Pulmonary artery endothelial cell (primary cell): ENCODE results near the gene MPZL3. TPM values are rescaled to one million over a fixed set of nuclear protein-coding genes. Genes with fewer than 3 reads are reported as not detected.

Experiments used
- DNase-seq: peaks from one replicate; pipeline ENCODE4 v3.0.0-alpha.2; 2011; ENCODE audit warnings: low read depth, low spot score
- total RNA-seq: library from RNA; depleted of rRNA; stranded (reverse); fragments of >200 nt; gene quantifications from 2 replicates; pipeline ENCODE4 v1.2.3, GENCODE V29; 2014

The MPZL3 gene
- total RNA-seq, 1 donor from 2014 or later: 14.2 TPM

GRCh38 chr11:118264569-118265465 is 12.7 kb upstream of the MPZL3 start:
- no peak for DNase-seq

DNA sequence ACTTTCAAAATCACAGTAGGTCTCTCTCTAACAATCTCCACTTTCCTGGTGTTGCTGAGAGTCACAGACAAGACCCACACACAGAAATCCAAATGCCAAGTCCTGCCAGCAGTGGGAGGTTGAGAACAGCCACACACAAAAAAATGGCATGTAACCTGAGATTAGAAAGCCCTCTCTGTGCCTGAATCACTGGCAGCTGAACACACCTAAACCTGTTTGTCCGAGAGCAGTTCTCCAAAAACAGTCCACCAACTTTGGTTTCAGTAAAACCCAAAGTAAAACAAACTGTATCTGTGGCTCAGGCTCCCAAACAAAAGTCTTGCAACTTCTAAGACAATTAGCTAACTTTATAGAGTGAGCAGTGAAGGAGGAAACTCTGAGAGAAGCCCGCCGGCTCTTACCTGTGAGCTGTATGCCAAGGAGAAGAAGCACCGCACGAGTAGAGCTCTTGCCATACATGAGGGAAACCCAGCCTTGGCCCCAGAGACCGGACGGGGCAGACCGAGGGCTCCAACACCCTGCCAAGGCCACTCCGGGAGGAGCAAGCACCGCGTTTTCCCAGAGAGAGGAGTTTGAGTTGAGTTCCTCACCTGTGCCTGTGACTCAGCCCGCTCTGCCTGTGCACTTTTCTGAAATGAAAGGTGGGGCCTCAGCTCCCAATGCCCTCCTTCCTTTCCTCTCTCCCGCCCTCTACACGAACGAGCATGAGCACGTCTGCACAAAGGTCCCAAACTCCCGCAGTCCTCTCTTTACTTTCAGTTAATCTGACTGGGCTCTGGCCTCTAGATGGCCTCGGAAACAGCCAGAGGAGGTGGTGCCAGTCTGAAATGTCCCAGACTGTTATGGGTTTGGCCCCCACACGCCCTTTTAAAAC is 11.8 kb upstream of the MPZL3 start, which contains the start of gene MPZL2:
TSS of gene MPZL2 (minus strand) at position 603 of the 874 bp plus-strand sequence. CDS start at position 459, 144 bp downstream.
- no peak for DNase-seq

DNA sequence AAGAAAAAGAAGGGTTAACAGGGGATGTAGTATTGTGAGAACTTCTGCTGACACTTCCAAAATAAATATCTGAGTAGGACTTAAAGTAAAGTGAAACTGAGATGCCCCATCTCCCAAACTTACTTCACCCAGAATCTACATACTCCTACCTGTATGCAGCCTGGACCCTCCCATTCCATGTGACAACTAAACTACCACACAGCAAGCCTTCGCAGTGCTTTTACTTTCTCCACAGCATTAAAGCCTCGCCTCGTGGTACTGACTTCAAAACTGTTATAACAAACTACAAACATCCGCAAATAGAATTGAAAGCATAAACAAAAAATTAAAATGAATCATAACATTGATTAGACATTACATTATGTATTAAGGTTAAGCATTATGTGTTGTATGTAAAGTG is 10.9 kb upstream of the MPZL3 start:
- DNase-seq: no peak

GRCh38 chr11:118260353-118260752 is 8.2 kb upstream of the MPZL3 start:
- no peak for DNase-seq

DNA sequence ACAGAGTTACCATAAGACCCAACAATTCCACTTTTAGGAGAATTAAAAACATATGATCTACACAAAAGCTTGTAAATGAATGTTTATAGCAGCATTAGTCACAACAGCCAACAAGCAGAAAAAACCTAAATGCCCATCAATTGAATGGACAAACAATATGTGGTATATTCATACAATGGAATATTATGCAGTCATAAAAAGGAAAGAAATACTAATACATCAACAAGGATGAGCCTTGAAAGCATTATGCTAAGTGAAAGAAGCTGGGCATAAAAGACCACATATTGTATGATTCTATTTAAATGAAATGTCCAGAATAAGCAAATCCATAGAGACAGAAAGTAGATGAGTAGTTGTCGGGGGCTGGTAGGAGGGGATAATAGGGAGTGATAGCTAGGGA is 7.0 kb upstream of the MPZL3 start:
- DNase-seq: no peak

- no peak for DNase-seq
Observed at GRCh38 chr11:118258410-118258809, 6.2 kb upstream of the MPZL3 start.

DNA sequence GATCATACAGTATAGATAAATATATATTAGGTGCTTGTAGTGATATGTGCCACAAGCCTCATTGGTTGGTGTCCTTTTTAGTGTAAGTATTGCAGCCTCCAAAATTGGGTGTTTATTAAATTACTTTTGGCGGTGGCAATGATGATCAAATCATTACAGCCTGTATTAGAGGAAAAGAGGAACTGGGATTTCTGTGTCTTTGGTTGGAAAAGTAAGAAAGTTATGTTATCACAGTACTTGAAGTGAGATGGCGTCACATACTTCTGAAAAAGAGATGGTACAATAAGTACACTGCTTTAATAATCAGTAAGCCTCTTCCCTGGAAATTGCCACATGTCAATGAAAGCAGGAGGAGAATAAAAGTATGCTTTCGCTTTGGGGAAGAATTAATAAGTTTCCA is 523 bp upstream of the MPZL3 start:
- DNase-seq: no peak

DNA sequence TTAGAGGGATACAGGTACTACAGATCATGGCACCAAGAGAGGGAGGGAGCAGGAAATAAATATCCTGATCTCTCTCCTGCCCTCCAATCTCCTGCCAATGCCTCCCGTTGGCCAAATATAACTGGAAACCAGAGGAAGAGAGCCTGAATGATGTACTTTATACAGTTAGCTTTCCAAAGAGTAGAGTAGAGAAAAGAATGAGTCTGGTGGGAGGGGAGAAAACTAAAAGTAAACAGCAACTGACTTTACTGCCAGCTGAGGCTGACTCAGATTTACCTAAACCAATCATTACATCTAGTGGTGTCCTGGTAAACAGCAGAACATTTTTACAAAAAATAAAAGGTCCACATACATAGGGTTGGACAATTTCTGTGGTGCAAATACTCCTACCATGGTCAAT is 5.1 kb downstream of the MPZL3 start:
- no peak for DNase-seq

DNA sequence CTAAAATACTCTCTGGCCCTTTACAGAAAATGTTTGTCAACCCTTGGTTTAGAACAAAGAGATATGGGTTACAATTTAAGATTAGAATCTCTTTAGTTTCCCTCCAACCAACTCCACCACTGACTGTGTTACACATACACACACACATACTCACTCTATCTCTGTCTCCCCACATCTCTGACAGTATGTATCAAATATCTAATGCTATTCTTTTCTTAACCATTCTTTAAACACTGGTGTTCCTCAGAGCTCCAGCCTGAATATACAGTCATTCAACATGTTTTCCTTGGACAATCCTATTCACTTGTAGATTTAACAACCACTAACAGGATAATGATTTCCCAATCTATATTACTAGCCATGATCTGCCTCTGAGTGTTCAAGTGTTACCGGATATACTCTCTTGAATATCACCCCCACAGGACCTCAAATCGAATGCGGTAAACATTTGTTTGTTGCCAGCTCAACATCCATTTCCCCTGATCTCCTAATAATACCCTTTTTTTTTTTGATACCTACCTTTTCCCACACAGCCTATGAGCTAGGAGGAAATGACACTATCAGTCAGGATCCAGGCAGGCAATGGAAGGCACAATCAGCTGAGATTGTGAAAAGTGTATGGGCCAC is 6.1 kb downstream of the MPZL3 start:
- DNase-seq: no peak

DNA sequence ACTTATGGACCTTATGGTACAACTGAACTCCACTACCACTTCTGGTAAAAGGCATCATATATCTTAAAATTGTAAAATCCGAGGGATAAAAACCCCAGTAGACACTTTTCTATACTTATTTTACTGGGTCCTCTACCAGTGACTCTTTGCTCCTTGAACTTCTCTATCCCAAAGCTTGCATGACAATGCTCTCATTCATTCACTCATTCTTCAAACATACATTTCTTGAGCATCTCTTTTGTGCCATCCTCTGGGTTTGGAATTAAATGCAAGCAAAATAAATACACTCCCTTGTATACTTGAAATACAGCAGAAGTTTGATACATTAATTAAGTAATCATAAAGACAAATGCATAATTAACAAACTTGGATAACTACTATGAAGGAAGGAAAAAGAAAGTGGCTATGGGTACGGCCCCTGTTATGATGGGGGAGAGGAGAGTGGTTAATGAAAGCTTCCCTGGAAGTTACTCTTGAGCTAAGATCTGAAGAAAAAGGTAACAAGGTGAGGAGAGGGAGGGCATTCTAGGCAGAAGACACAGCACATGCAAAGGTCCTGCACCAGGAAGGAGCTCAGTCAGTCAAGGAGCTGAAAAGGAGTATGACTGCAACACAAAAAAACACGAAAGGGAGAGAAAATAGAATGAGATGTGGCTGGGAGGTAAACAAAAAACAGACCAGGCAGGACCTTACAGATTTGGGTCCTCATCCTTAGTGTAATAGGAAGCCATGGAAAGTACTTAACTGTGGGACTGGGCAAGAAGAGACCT is 8.0 kb downstream of the MPZL3 start:
- no peak for DNase-seq

DNA sequence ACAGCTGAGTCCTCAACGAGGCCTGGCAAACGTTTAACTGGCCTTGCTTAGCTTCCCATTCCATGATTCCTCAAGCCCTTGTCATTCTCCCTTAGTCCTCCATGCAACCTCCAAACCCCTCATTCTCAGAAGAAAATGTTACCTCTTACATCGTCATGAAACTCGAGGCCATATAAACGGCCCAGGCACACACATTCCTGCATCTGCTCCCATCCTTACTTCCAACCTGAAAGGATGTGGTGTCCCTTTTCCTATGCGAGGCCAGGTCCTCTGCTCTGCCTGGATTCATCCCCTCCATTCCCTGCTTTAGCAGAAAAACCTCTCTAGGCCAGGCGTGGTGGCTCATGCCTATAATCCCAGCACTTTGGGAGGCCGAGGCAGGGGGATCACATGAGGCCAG is 9.0 kb downstream of the MPZL3 start:
- DNase-seq: no peak

- no peak for DNase-seq
Observed at GRCh38 chr11:118241764-118242098, 10.4 kb downstream of the MPZL3 start.

GRCh38 chr11:118240999-118241763 is 11.0 kb downstream of the MPZL3 start:
- DNase-seq: peak; percentile 85

DNA sequence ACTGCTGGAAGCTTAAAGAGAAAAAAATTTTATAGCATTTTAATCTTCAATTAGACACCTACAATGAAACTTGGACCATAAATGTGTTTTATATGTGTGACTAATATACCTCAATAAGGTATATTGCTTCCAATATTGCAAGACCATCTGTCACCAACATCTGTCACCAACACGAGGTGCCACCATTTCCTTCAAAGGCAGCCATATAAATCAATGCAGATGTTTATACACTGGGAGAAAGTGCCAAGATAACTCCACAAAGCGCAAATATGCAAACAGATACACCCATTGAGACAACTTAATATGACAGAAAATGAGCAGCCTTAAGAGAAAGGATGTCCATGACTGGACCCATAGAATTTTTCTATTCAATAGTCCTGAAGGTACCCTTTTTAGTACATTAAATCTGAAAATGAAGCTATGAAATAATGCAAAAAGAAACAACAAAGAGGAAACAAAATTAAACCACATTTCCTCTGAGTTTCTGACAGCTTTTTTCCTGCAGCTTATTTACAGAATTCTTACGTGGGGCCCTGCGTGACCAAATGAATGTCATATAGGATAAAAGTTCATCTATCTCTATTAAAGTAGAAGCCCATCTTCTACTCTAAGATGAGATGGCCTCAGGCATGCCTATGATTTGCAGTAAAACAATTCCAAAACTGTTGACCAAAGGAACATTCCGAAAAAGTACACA is 12.5 kb downstream of the MPZL3 start:
- no peak for DNase-seq

- no peak for DNase-seq
Observed at GRCh38 chr11:118238929-118239328, 13.2 kb downstream of the MPZL3 start.

DNA sequence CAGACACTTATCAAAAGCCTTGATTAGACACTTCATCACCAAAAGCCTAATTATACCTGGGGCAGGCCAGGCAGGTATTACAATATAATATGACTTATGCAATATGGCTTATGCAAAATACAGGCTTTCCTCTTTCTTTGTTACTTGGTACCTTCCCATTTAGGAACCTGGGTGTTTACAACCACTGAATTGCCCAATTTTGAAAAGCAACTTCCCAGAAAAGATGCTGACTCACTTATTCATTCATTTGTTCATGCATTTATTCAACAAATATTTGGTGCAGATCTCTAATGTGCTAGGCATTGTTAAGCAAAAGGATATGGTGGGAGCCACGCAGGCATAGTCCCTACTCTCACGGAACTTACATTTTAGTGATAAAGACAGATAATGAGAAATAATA is 13.7 kb downstream of the MPZL3 start:
- DNase-seq: no peak

DNA sequence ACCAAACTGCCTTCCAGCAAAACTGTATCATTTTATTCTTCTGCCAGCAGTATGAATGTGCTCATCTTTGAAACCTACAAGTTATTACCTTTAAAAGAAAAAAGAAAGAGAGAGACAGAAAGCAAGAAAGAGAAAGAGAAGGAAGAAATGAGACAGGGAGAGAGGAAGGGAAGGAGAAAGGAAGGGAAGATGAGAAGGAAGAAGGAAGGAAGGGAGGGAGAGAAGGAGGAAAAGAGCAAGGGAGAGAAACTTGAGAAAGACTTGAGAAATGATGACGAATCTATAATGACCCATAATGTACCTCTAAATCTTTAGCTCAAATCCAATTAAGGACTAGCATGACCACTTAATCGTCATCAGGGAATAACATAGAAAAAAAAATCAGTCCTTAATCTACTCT is 16.0 kb downstream of the MPZL3 start:
- no peak for DNase-seq

DNA sequence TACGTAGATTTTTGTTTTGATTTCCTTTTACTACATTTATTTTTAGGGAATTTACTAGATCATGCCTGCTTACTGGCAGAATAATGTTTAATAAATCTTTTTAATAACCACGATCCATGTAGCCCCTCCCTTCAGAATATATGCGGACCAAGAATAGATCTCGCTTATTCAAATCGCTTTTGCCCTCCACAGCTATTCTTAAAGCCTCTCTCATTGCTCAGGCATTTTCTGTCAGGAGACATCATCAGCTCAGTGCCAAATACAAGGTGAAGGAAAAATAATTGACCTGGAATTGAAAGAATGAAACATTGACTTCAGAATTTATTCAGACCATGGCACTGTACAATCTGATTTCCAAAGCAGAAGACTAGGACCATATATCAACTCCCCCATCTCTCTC is 17.3 kb downstream of the MPZL3 start:
- no peak for DNase-seq

GRCh38 chr11:118233850-118234249 is 18.3 kb downstream of the MPZL3 start:
- no peak for DNase-seq

DNA sequence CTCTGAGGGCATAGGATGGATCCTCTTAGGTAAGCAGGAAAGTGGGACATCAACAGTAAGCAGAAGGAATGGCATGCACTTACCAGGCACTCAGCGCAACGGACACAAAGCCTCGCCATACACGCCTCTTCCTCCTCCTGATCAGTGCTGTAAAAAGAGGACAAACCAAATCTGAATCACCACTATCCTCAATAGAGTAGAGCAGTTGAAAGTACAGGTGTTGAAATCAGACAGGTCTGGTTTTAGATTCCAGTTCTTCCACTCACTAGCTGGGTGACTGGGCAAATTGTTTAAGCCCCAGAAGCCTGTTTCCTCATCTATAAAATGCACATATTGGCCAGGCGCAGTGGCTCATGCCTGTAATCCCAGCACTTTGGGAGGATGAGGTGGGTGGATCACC is 18.8 kb downstream of the MPZL3 start:
- no peak for DNase-seq
